HG02623 (cell line): ENCODE data around the gene ST8SIA4.
A peak's percentile ranks its signal among the peaks of the same experiment; 100 is the strongest.

Source experiments
- ATAC-seq: cut with Tn5 transposase; IDR thresholded peaks from one replicate; pipeline ENCODE4 v1.9.1; 2021; ENCODE audit warnings: moderate library complexity; ENCODE audit not compliant: unreplicated experiment

The ST8SIA4 gene

DNA sequence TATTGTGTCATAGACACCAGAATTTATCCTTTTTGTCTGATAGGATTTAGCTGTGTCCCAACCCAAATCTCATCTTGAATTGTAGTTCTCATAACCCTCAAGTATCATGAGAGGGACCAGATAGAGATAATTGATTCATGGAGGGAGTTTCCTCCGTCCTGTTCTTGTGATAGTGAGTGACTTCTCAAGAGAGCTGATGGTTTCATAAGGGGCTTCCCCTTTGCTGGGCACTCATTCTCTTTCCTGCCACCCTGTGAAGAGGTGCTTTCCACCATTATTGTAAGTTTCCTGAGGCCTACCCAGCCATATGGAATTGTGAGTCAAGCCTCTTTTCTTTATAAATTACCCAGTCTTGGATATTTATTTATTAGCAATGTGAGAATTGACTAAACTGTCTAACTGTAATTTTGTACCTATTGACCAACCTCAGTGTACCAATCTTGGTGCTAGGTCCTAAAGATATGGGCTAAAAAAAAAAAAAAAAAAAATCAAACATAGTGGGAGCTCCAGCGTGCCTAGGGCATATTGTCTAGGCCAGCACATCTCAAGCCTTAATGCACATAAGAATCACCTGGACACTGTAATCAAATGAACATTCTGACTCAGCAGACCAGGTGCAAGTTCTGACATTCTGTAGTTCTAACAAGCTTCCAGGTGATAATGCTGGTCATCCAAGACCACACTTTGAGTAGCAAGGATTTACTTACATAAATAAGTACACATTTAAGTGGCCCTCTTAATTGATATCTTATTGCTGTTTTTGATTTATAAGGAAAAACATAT lies 30.5 kb downstream of the ST8SIA4 start:
- no peak for ATAC-seq

DNA sequence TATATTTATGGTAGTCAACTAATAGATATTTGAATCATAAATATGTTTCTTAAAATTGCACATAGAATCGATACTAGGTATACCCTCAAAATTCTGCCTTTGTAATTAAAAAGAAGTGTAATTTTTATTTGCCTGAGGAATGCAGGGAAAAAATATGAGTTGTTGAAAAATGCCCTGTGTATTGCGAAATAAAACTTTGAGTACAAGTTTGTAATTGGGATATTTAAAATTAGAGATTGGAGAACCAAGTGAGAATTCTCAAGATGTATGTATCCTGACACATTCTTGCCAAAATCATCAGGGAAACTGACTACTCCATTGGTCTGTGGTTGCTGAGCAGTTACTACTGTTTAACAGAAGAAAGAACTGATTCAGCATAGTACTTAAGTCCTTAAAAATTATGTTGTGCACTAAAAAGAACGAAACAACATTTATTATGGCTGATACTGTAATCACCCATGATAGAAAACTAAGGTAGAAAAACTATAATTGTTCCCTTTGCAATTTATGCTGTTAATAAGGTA lies 36.0 kb downstream of the ST8SIA4 start:
- ATAC-seq: no peak

GRCh38 chr5:100864931-100865330 lies 38.2 kb downstream of the ST8SIA4 start:
- ATAC-seq: no peak

DNA sequence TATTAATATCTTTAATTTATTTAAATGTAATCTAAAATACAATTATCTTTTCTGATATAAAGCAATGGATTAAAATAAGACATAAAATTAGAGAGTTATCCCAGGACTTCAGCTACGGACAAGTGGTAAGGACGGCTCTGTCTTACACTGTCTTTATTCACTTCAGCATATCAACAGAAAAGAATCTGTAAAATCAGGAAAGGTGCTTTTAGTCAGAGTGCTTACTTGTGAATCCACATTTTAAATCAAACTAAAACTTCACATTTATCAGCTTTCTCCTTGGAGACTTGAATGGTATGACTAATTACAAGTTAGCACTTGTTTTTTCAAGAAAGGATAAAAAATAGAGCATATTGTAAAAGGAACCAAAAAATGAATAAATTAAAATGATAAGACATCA lies 39.3 kb downstream of the ST8SIA4 start:
- no peak for ATAC-seq

- no peak for ATAC-seq
Measured at GRCh38 chr5:100861148-100861547, 41.9 kb downstream of the ST8SIA4 start.

GRCh38 chr5:100860407-100860806 lies 42.7 kb downstream of the ST8SIA4 start:
- peak; percentile 40 for ATAC-seq

- no peak for ATAC-seq
Measured at GRCh38 chr5:100858987-100859545, 44.0 kb downstream of the ST8SIA4 start.

- no peak for ATAC-seq
Measured at GRCh38 chr5:100856462-100856861, 46.6 kb downstream of the ST8SIA4 start.

DNA sequence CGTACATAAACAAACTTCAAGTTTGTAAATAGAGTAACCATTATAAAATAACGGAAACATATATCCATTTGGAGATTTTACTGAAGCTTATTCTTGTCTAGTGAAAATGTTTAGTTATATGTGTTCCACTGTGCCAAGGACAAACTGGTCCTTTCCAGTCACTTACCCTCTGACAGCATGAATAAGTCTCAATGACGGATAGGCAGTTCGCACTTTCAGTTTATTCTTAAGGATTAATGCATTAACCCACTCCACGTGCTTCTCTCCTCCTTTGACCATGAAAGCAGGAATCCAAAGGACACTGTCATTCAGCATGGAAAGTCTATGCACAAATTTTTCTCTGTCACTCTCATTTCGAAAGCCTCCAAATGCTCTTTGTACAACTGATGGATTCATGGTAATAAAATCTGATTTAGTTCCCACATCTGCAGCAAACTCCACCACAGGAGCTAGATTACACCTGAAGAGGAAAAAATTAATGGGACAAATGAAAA lies 47.1 kb downstream of the ST8SIA4 start:
- no peak for ATAC-seq

DNA sequence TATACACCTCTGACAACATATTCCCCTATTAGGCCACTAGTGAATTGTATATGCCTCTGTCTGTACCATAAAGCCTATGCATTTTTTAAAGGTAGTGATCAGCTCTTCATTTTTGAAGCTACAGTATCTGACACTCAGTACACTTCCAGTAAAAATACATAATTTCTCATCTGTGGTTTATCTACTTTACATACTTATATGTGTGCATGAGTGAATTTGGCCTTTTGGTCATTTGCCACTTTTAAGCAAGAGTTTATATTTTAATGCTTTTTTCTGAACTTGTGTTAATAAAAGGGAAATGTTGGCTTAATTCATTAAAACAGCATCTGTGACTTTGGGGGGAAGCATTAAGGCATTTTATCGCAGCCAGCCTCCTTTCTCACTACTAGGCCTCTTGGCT lies 47.8 kb downstream of the ST8SIA4 start:
- no peak for ATAC-seq

DNA sequence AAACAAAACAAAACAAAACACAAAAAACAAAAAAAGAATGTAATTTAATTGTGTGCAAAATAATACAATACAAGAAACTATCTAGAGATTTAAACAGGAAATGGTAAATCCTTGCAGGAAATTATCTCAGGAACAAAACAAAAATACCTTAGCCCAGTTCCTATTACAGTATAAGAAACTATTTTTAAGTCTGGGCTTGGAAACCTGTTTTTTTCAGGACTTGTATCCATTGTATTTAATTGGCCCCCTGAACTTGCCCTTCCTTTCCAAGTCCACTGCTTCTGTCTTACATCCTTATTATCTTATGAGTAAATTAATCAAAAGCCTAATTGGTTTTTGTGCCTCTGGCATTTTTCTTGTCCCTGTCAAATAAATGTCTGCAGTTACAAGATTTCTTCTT lies 48.5 kb downstream of the ST8SIA4 start:
- ATAC-seq: no peak

DNA sequence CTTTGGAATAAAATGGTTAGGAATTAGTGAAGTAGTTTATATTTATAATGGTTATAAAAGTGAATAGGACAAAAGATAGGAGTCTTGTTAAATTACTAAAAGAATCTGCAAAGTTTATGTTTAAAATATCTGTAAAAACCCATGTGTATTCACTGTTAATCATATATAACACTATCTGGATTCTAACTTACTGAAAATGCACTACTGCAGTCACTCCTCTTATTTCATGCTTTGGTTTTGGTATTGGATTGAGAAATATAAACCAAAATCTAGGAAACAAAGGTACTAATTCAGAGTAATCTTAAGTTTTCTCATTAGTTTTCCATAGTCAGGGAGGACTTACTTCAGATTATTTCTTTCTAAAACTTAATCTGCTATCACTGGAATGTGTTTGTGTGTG lies 49.5 kb downstream of the ST8SIA4 start:
- no peak for ATAC-seq

- ATAC-seq: peak; percentile 95
Measured at GRCh38 chr5:100852988-100853449, 50.1 kb downstream of the ST8SIA4 start.

- no peak for ATAC-seq
Measured at GRCh38 chr5:100852051-100852450, 51.0 kb downstream of the ST8SIA4 start.

- ATAC-seq: no peak
Measured at GRCh38 chr5:100846772-100847171, 56.3 kb downstream of the ST8SIA4 start.

- no peak for ATAC-seq
Measured at GRCh38 chr5:100842080-100842479, 61.0 kb downstream of the ST8SIA4 start.

DNA sequence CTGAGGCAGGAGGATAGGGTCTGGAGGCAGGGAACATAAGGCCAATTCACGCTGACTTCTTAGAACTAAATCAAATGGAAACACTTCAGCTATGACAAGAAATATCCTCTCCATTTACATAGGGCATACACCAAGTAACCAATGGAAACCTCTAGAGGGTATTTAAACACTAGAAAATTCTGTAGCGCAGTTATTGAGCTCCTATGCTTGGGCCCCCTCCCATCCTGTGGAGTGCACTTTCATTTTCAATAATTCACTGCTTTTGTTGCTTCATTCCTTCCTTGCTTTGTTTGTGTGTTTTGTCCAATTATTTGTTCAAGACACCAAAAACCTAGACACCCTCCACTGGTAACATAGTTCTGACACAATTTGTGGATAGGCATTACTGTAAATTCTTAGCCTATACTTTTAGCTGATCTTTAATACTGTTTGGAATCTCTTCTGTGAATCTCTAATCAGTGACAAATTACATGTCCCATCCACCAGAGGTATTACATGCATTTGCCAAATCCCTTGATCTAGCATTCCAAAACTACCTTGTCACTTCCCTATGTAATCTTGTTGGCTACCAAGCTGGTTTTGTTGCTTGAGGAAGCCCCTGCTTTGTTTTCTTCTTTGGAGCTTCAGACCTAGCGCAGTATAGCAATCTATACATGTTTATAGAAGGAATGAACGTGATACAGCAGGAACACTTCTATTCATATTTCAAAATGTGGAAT lies 61.6 kb downstream of the ST8SIA4 start:
- ATAC-seq: no peak

DNA sequence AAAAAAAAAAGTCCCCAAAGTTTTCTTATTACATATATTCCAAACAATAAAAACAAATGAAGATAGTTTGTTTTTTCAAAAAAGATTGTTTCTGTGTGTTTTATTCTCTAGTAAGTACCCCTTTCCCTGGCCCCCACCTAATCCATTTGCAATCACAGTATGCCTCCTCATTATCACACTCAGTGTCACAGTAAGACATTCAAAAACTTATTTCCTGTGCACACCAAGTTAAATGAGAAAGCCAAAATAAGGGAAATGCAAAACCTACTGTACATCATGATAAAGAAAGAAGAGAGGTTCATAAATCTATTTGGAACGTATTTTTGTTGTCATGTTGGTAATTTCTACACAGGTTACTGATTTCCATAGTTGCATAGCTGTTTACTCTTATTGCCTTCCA lies 62.3 kb downstream of the ST8SIA4 start:
- ATAC-seq: no peak

GRCh38 chr5:100840370-100840769 lies 62.7 kb downstream of the ST8SIA4 start:
- ATAC-seq: peak; percentile 83

DNA sequence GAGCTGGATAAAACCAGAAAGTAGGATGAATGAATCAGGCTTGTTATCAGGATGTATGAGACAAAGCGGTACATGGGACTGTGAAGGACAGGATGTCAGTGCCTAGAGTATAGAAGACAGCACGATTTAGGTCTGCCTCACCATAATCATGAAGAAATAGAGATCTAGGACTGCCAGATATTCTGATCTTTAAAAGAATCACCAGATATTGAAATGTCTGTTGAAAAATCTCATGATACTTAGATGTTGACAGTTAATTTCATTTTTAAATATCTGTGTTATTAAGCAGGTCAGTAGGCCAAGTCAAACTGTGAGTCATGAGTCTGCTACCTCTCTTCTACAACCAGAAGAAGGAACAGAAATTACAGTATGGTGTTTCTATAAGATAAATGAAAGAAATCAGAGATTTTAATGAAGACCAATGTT lies 65.0 kb downstream of the ST8SIA4 start:
- no peak for ATAC-seq

GRCh38 chr5:100834519-100834918 lies 68.6 kb downstream of the ST8SIA4 start:
- no peak for ATAC-seq
